Measurements from ENCODE around the gene TRIM28. TPM values are rescaled to one million over a fixed set of nuclear protein-coding genes. Genes with fewer than 3 reads are reported as not detected.

TRIM28 gene
- total and polyA plus RNA-seq, 9 of the 15 experiments (the other 6 are each of a cell fraction or from before 2014, with no cell fraction given) = 12.1 to 797 (median 490) TPM

DNA sequence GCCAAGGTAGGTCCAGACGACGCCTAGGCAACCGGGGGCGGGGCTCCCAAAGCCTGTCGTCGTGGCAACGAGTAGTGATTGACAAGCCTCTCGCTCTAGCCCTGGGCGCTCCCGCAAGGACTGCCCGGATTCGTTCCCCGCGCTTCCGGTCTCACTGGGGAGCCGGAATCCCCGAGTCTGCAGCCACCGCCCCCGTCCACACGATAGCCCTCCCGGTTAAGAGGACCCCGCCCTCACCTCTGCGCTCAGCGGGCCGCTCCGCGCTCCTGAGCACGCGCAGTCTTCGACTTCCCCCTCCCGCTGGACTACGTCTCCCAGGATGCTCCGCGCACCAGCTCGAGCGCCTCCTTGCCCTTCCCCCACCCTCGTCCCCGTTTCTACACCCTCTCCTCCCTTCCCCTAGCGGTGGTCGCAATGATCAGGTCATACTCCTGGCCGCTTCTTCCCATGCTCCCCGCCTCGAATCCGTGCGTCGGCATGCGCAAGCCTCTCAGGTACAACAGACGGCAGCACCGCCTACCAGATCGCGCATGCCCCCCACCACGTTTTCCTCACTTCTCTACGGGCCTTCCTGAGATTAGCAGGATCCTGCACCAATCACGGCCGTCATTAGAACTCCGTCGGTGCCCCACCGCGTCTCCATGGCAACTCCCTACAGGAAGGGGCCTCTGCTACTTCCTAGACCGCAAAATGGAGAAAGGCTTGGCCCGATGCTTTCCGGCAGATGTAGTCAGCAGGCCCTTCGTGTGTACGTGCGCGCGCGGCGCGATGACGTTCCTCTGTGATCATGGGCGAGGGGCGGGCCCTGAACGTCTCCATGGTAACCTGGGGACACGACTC is 29.2 kb downstream of the TRIM28 start, which contains the start of gene MZF1 (continued):
- no peak for TF ChIP-seq PRPF4 (IDR thresholded peaks at IDR 0.05; ENCODE audit: insufficient read depth, low read depth, low read length, poor library complexity, severe bottlenecking)
- no peak for TF ChIP-seq TAF15 (IDR thresholded peaks at IDR 0.05; ENCODE audit: low read depth, low read length)
- TF ChIP-seq ZNF644 (tag; IDR thresholded peaks at IDR 0.05; ENCODE audit: low read depth) = no peak
- TF ChIP-seq PHF8 (IDR thresholded peaks at IDR 0.05; ENCODE audit: borderline replicate concordance, low read length) = peak; percentile 73
- TF ChIP-seq SMARCB1 (IDR thresholded peaks at IDR 0.05; ENCODE audit: insufficient read length, low read depth) = no peak
- TF ChIP-seq MTA1 (IDR thresholded peaks at IDR 0.05; ENCODE audit: borderline replicate concordance) = peak; percentile 97
- peak; percentile 46 to 71; a peak in 3 of 4 replicates for TF ChIP-seq SIX5 (IDR thresholded peaks at IDR 0.05; ENCODE audit: borderline replicate concordance in 1 of 2, insufficient read depth in 1 of 2, low read depth in 1 of 2, low read length in 2 of 2)
- TF ChIP-seq CBX2 (IDR thresholded peaks at IDR 0.05; ENCODE audit: insufficient read depth, low read length, poor library complexity, severe bottlenecking) = no peak
- TF ChIP-seq HDAC3 (IDR thresholded peaks at IDR 0.05; ENCODE audit: borderline replicate concordance, partially characterized antibody) = no peak
- no peak for TF ChIP-seq MTA2 (IDR thresholded peaks at IDR 0.05; ENCODE audit: low read depth)
- TF ChIP-seq USF1 (CRISPR knock-in tag; IDR thresholded peaks at IDR 0.05) = peak; percentile 74
- peak; percentile 90; the same call in 1 of the 2 replicates for TF ChIP-seq ESRRA (IDR thresholded peaks at IDR 0.05; ENCODE audit: borderline replicate concordance, low read depth)
- TF ChIP-seq, protein P1, sequence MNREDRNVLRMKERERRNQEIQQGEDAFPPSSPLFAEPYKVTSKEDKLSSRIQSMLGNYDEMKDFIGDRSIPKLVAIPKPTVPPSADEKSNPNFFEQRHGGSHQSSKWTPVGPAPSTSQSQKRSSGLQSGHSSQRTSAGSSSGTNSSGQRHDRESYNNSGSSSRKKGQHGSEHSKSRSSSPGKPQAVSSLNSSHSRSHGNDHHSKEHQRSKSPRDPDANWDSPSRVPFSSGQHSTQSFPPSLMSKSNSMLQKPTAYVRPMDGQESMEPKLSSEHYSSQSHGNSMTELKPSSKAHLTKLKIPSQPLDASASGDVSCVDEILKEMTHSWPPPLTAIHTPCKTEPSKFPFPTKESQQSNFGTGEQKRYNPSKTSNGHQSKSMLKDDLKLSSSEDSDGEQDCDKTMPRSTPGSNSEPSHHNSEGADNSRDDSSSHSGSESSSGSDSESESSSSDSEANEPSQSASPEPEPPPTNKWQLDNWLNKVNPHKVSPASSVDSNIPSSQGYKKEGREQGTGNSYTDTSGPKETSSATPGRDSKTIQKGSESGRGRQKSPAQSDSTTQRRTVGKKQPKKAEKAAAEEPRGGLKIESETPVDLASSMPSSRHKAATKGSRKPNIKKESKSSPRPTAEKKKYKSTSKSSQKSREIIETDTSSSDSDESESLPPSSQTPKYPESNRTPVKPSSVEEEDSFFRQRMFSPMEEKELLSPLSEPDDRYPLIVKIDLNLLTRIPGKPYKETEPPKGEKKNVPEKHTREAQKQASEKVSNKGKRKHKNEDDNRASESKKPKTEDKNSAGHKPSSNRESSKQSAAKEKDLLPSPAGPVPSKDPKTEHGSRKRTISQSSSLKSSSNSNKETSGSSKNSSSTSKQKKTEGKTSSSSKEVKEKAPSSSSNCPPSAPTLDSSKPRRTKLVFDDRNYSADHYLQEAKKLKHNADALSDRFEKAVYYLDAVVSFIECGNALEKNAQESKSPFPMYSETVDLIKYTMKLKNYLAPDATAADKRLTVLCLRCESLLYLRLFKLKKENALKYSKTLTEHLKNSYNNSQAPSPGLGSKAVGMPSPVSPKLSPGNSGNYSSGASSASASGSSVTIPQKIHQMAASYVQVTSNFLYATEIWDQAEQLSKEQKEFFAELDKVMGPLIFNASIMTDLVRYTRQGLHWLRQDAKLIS (CRISPR knock-in tag; IDR thresholded peaks at IDR 0.05) = no peak
- no peak for TF ChIP-seq ZBTB5 (IDR thresholded peaks at IDR 0.05)
- TF ChIP-seq UBTF (IDR thresholded peaks at IDR 0.05; ENCODE audit: borderline replicate concordance in 1 of 2, low read depth in 2 of 2, low read length in 2 of 2) = no peak
- peak; percentile 70 for TF ChIP-seq KDM5B (IDR thresholded peaks at IDR 0.05; ENCODE audit: insufficient replicate concordance, low read depth, low read length)

Measured in K562 (cell line).